NCI-H1694 (cell line): ENCODE measurements around the gene DCTN5.
A peak's percentile ranks its signal among the peaks of the same experiment; 100 is the strongest.

ENCODE experiments used
- DNase-seq: peaks from one replicate; lab custom pipeline; 2025; lab: John Stamatoyannopoulos, UW

The DCTN5 gene

GRCh38 chr16:23663918-23664317 lies 22.7 kb downstream of the DCTN5 start:
- no peak for DNase-seq

- DNase-seq = no peak
Measured at GRCh38 chr16:23666571-23667354, 25.5 kb downstream of the DCTN5 start.

- no peak for DNase-seq
Measured at GRCh38 chr16:23667355-23667659, 26.0 kb downstream of the DCTN5 start.

GRCh38 chr16:23668225-23668624 lies 27.0 kb downstream of the DCTN5 start:
- DNase-seq = no peak

GRCh38 chr16:23668873-23669272 lies 27.6 kb downstream of the DCTN5 start:
- DNase-seq = no peak

- DNase-seq = no peak
Measured at GRCh38 chr16:23670137-23670776, 29.0 kb downstream of the DCTN5 start.

GRCh38 chr16:23673971-23674614 lies 32.8 kb downstream of the DCTN5 start:
- DNase-seq = no peak

- DNase-seq = no peak
Measured at GRCh38 chr16:23676924-23677480, 35.7 kb downstream of the DCTN5 start.

- DNase-seq = peak; percentile 52
Measured at GRCh38 chr16:23678430-23679273, 37.4 kb downstream of the DCTN5 start, which contains the start of gene PLK1. Gene PLK1, plus strand, starts transcription at chr16:23678889. Its CDS starts 44 bp downstream, at chr16:23678933.

- no peak for DNase-seq
Measured at GRCh38 chr16:23679274-23679985, 38.2 kb downstream of the DCTN5 start.

- DNase-seq = no peak
Measured at GRCh38 chr16:23679986-23680336, 38.7 kb downstream of the DCTN5 start.

- DNase-seq = no peak
Measured at GRCh38 chr16:23682181-23682580, 40.9 kb downstream of the DCTN5 start.

- no peak for DNase-seq
Measured at GRCh38 chr16:23683487-23683886, 42.2 kb downstream of the DCTN5 start.

GRCh38 chr16:23687034-23687808 lies 46.0 kb downstream of the DCTN5 start:
- DNase-seq = no peak

- DNase-seq = no peak
Measured at GRCh38 chr16:23689442-23690187, 48.3 kb downstream of the DCTN5 start.

- DNase-seq = no peak
Measured at GRCh38 chr16:23690771-23691482, 49.7 kb downstream of the DCTN5 start.

GRCh38 chr16:23691483-23692189 lies 50.4 kb downstream of the DCTN5 start:
- no peak for DNase-seq

GRCh38 chr16:23692190-23692837 lies 51.0 kb downstream of the DCTN5 start:
- no peak for DNase-seq
